AG09309 (cell line): ENCODE measurements around the gene STX4.

ENCODE experiments used
- DNase-seq: peaks from one replicate; pipeline ENCODE4 v3.0.0-alpha.2; 2010; ENCODE audit warnings: low read depth
- H3K4me3 ChIP-seq: 2 replicates; pipeline ENCODE4 v1.5.1; 2011; ENCODE audit warnings: mild to moderate bottlenecking, low read depth, low read length, moderate library complexity; ENCODE audit not compliant: control insufficient read depth
- TF ChIP-seq, protein P1 (sequence below): IDR thresholded peaks from 2 replicates; pipeline ENCODE4 v1.5.1; 2011; ENCODE audit warnings: mild to moderate bottlenecking, low read depth, low read length, inconsistent platforms; ENCODE audit not compliant: insufficient read depth, control insufficient read depth; ENCODE audit errors: missing control alignments

STX4 gene

GRCh38 chr16:31079342-31079944, 46.1 kb downstream of the STX4 start:
- TF ChIP-seq, protein P1, sequence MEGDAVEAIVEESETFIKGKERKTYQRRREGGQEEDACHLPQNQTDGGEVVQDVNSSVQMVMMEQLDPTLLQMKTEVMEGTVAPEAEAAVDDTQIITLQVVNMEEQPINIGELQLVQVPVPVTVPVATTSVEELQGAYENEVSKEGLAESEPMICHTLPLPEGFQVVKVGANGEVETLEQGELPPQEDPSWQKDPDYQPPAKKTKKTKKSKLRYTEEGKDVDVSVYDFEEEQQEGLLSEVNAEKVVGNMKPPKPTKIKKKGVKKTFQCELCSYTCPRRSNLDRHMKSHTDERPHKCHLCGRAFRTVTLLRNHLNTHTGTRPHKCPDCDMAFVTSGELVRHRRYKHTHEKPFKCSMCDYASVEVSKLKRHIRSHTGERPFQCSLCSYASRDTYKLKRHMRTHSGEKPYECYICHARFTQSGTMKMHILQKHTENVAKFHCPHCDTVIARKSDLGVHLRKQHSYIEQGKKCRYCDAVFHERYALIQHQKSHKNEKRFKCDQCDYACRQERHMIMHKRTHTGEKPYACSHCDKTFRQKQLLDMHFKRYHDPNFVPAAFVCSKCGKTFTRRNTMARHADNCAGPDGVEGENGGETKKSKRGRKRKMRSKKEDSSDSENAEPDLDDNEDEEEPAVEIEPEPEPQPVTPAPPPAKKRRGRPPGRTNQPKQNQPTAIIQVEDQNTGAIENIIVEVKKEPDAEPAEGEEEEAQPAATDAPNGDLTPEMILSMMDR, result no peak
- H3K4me3 ChIP-seq, result no peak overlapping the region
- no peak for DNase-seq

DNA sequence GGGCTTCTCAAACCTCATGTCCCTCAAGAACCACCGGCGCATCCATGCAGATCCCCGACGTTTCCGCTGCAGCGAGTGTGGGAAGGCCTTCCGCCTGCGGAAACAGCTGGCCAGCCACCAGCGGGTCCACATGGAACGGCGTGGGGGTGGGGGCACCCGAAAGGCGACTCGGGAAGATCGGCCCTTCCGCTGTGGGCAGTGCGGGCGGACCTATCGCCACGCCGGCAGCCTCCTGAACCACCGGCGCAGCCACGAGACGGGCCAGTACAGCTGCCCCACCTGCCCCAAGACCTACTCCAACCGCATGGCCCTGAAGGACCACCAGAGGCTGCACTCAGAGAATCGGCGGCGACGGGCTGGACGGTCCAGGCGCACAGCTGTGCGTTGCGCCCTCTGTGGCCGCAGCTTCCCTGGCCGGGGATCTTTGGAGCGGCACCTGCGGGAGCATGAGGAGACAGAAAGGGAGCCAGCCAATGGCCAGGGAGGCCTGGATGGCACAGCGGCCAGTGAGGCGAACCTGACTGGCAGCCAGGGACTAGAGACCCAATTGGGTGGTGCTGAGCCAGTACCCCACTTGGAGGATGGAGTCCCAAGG, 46.8 kb downstream of the STX4 start:
- TF ChIP-seq, protein P1, result no peak
- no peak overlapping the region for H3K4me3 ChIP-seq

DNA sequence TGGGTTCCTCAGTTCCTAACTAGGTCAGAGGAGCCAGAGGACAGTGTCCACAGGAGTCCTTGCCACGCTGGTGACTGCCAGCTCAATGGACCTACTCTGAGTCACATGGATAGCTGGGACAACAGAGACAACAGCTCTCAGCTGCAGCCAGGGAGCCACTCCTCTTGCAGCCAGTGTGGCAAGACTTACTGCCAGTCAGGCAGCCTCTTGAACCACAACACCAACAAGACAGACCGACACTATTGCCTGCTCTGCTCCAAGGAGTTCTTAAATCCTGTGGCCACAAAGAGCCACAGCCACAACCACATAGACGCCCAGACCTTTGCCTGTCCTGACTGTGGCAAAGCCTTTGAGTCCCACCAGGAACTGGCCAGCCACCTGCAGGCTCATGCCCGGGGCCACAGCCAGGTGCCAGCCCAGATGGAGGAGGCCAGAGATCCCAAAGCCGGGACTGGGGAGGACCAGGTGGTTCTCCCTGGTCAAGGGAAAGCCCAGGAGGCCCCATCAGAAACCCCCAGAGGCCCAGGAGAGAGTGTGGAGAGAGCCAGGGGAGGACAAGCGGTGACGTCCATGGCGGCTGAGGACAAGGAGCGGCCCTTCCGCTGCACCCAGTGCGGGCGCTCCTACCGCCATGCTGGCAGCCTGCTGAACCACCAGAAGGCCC, 47.5 kb downstream of the STX4 start:
- TF ChIP-seq, protein P1, result no peak
- no peak overlapping the region for H3K4me3 ChIP-seq
- DNase-seq, result no peak

More for the DNA sequence above, 46.8 kb downstream of the STX4 start:
- no peak for DNase-seq

GRCh38 chr16:31081428-31082351, 48.3 kb downstream of the STX4 start:
- TF ChIP-seq, protein P1, result no peak
- H3K4me3 ChIP-seq, result no peak overlapping the region
- no peak for DNase-seq

DNA sequence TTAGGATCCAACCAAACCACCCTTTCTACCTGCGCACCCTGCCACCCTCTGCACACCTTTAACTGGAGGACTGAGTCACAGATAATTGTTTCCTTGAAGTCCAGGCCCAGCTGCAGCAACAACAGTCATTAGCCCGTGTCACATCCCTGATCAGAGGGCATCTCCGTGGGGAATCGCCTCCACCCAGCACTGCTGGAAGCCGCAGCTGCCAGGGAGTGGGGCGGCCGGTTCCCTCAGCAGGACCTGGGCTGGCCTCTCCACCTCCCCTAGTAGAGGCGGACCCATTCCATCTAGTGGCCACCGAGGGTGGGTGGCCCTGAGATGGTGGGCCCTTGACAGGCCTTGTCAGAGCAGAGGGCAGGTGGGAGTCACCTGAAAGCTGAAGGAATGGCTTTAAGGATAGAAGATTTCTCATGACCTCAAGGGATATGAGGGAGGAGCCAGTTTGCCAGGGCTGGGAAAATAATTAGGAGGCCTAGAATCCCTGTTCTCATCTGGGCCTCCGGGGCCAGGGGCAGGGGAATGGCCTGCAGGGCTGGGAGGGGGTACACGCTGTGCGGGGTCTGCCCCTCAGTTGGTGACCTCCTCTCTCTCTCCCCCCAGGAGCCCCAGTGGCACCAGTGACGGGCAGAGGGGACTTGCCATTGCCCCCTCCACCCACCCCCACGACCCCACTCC, 49.1 kb downstream of the STX4 start:
- DNase-seq, result no peak
- TF ChIP-seq, protein P1, result no peak
- no peak overlapping the region for H3K4me3 ChIP-seq

DNA sequence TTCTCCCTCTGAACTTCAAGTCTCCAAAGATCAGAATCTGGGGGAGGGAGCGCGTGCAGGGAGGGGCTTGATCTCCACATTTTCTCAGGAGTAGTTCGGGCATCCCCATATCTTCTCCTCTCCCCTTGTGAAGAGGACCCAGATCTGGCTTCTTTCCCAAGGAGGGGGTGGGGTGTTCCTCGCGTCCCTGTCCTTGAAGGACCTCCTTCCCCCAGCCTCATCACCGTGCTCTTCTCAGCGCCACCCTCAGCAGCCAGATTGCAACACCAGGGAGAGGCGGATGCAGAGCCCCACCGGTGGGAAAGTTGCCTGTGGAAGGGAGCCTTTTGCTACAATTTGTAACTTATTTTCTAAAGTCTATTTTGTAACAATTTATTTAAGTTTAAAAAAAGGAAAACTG, 49.7 kb downstream of the STX4 start:
- H3K4me3 ChIP-seq, result no peak overlapping the region
- TF ChIP-seq, protein P1, result no peak
- no peak for DNase-seq
